GM18505 (cell line): ENCODE results near the gene AURKA.
"Not testable (repeated sequence)": the region's sequence is repeated elsewhere in the genome, so short reads cannot be mapped to it uniquely, and the experiment has no call there.

Experiments used
- ATAC-seq: cut with Tn5 transposase; IDR thresholded peaks from one replicate; pipeline ENCODE4 v1.9.1; 2021; ENCODE audit not compliant: unreplicated experiment
- POLR2A ChIP-seq: IDR thresholded peaks from 4 replicates; pipeline ENCODE4 v1.6.1; 2011; ENCODE audit warnings: borderline replicate concordance; ENCODE audit not compliant: insufficient read depth, insufficient read length; ENCODE audit errors: extremely low read depth

The AURKA gene

DNA sequence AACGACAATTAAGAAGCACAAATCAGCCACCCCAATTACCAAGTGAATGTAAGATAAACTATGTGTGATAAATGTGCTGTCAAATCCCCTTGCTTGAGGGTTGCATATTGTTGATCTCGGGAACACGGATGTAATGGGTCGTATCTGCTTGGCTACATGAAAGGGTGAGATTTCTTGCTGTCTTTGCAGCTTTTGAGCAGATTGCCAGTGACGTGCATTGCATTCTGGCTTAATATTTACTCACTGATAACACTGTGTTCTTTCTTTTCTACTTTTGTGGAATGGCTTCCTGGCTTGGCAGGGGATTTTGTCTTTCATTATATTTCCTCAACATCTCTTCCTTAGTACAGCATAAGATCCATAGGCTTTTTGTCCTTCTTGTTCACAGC lies 43.7 kb downstream of the AURKA start:
- no peak for TF ChIP-seq POLR2A
- no peak for ATAC-seq

DNA sequence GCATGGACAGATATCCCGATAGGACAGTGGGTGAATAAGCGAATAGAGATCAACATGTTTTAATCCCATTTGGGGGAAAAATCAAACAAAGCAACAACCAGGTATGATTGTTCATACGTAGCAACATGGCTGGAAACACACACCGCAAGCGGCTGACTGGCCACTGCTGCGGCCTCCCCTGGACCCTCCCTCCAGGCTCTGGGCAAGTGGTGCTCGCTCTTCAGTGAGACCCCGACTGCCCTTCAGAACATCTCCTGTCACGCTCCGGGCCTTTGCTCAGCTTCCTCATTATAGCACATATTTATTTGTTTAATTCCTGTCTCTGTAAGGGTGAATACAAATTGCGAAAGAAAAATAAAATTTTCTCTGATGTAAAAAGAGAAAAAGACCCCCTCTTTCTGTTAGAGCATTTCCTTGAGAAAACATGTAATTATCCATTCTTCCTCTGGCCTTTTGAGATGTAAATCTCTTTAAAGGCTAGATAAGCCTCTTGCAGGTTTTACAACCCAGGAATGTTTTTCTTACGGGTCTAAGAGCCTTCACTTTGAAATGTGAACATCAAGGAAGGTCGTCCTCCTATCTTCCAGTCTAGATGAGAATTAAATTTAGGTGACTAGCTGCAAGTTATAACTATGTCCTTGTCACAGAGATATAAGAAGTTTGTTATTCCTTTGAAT lies 44.2 kb downstream of the AURKA start:
- TF ChIP-seq POLR2A = no peak
- no peak for ATAC-seq

DNA sequence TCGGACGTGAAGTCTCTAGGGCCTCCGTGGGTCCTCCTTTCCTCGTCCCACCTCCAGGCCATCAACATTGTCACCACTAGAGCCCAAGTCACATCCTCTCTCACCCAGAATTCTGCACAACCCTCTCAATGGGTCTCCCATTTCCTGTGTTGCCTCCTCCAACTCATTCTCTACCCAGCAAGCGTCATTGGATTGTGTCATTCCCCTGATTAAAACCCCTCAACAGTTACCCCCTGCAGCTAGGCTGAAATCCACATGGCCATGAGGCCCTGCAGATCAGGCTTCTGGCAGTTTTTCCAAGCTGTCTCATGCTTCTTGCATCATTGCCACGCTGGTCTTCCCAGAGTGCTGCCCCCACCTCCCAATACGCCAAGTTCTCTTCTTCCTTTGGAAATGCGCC lies 46.1 kb downstream of the AURKA start:
- TF ChIP-seq POLR2A = no peak
- ATAC-seq = no peak

DNA sequence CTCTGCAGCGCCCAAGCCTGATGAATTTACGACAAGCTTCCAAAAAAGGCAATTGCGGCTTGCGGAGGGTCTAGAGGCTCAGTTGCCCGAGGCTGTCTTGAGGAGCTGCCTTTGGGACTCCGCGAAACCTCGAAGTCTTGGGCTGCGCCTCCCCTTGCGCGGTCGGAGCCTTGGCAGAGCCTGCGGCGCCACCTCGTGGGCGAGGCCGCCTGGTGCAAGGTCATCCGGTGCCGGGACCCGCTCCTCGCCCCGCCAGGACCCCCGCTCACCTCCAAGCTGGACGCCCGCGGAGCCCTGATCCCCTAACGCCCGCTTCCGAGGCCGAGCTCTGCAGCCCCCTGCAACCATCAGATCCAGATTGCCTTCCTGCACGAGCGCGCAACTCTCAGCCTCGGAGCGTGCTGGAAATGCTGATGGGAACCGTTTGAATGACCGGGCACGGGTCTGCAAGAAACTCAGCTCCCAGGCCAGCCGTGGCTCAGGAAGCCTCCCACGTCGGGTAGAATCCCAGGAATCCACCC lies 48.1 kb downstream of the AURKA start:
- no peak for TF ChIP-seq POLR2A
- peak; percentile 71 for ATAC-seq

DNA sequence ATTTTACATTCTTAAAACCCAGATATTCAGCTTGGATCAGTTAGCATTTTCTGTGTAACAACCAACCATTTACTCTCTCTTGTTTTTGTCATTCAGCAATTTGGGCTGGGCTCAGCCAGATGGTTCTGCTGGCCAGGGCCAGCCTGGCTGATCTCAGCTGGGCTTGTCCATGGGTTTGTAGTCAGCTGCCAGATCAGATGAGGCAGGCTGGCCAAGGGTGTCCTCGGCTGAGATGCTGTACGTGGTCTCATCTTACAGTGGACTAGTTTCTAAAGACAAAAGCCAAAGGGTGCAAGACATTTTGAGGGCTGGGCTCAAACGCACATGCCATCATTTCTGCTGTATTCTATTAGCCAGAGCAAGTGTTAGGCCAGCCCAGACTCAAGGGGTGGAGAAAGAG lies 49.2 kb downstream of the AURKA start:
- ATAC-seq = no peak

DNA sequence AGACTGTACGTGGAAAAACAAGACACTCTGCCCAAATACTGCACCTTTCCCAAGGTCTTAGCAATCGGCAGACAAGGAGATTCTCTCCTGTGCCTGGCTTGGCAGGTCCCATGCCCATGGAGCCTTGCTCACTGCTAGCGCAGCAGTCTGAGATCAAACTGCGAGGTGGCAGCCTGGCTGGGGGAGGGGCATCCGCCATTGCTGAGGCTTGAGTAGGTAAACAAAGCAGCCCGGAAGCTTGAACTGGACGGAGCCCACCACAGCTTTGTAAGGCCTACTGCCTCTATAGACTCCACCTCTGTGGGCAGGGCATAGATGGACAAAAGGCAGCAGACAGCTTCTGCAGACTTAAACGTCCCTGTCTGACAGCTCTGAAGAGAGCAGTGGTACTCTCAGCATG lies 55.3 kb downstream of the AURKA start:
- ATAC-seq = not testable (repeated sequence)

More for the DNA sequence above, 49.2 kb downstream of the AURKA start:
- no peak for TF ChIP-seq POLR2A

DNA sequence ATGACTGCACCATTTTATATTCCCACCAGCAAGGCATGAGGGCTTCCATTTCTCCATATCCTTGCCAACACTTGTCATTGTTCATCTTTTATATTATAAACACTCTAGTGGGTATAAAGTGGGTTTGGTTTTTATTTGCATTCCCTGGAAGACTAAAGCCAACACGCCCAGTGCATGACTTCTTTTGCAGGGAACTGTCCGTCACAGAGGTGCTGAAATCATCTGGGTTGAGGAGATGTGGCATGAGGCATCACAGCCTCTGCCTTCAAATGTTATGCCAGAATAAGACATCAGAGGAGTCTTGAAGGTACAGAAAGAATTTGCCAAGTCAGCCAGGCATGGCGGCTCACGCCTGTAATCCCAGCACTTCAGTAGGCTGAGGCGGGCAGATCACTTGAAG lies 63.2 kb downstream of the AURKA start:
- no peak for TF ChIP-seq POLR2A
- ATAC-seq = no peak

DNA sequence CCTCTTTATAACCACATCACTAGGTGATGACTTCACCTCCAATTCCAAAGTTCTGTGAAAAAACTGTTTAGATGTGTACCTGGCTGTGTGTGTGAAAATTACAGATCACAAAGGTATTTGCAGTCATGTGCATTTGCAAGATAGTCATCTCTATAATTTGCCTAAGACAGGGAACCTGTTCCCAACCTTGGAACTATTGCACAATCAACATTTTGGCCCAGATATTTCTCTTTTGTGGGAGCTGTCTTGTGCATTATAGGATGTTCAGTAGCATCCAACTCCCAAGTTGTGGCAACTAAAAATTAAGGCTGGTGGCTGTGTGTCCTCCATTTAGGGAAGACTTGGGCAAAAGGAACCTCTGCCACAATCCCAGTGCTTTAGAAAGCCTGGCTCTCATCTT lies 67.2 kb downstream of the AURKA start:
- ATAC-seq = no peak

DNA sequence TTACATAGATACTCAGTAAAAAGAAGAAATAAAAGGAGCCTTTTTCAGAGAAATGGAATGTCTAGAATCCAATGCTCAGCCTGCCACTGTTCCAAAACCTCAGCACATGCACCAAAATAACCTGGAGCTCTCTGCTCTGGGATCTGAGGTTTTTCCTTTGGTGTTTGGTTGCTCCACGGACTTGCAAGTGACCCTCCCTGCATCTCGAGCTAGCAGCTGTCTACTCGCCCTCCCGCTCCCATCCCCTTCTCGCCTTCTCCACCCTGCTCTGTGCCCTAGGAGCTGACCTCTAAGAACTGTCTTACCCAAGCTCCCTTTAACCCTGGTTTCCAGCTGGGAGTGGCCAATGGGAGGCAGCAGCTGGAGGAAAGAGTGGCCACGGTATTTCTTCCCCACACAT lies 68.4 kb downstream of the AURKA start:
- ATAC-seq = no peak
- no peak for TF ChIP-seq POLR2A

More for the DNA sequence above, 67.2 kb downstream of the AURKA start:
- no peak for TF ChIP-seq POLR2A

DNA sequence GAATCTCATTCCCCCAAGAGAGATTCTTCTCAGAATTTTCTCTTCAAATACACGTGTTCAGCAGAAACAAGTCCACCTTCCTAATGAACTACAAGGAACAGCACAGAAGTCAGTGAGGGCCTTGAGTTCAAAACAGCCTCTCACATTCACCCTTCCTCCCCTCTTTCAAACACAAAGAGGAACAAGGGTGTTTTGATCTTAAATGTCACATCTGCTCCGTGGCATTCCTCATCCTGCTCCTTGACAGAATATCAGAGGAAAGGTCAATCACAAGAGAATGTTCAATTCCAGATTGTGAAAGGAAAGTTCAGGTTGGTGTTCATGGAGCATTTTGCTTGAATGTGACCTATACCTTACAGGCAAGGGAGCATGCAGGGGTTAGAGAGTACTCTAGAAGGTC lies 68.8 kb downstream of the AURKA start:
- no peak for TF ChIP-seq POLR2A
- ATAC-seq = no peak

DNA sequence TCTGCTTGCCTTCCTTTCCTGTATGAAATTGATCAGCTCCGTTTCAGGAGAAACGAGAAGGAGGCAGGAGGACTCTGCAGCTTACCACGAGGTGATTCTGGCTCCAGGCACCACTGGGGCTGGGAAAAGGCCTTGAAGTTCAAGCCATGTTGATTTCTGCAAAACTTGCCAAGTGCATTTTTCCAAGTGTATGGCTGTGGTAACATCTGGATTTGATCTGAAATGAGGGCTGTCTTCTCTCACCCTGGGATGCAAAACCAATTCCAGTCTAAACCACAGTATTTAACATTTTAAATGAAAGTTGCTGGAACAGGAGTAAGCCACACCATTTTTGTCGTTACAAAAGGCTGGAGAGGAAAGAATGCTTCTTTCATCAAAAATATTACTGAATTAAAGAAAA lies 69.3 kb downstream of the AURKA start:
- TF ChIP-seq POLR2A = no peak
- no peak for ATAC-seq
